HG02981 (cell line): Measurements from ENCODE around the gene SPRY2.

Experiments
- ATAC-seq: cut with Tn5 transposase; IDR thresholded peaks from one replicate; pipeline ENCODE4 v1.9.1; 2021; ENCODE audit warnings: mild to moderate bottlenecking, moderate library complexity; ENCODE audit not compliant: unreplicated experiment

The SPRY2 gene

DNA sequence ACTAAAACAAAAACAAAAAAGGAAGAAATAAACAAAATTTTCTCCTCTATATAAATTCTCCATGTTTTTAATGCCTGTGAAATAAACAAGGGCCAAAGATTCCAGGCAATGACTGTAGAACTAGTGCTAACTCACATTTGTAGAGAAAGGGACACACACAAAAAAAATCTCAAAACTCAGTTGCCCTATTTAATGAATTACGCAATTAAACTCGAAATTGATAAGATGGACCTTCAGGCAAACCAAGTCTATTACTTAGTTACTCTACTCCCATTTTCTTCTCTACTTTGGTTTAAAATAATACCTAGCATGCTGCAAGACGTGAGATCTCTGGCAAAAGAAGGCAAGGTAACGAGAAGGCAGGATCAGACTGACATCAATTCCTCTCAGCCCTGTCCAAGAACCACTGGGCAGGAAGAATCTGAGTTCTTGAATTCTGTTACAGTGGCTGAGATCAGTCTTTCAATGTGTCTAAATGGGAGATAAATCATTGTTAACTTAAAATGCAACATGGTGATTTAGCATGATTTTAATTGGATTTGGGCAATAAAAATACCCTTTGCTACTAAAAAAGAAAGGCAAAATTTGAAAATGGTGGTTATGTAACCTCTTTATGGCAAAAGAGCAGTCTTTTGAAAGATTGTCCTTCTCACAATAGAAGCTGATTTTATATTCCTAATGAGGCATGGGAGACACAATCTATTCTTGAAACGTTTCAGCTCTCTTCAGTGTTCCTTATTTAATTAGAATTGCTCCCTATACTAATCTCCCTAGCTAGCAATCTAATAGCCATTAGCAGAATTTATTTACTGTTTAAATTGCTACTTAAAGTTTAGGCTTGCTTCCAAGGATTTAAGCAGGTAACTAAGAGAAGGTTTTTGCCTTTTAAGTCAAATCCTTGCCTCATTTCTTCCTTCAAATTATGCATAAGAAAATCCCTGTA, 25.9 kb downstream of the SPRY2 start:
- ATAC-seq = no peak

DNA sequence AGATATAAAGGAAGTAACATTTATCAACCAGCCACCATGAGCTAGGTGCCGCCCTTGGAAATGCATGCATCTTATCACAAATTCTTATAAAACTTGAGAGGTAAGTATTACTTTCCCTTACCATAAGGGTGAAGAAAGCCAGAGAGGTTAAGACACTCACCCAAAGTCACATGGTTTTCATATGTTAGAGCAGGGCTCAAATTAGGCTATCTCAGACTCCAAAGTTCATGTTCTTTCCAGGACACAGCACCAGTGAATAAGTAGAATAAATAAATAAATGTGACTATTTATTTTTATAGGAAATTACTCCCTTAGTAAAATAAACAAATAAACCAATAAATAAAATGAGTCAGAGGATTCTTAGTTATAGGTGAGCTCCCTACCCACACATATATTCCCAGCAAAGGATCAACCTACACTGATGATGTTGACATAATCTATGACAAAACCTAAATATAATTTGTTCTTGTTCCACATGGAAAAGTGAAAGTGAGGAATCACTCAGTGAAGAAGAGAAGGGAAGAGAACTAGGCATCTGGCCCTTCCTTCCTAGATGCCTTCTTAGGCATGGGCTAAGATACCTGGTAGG, 27.2 kb downstream of the SPRY2 start:
- no peak for ATAC-seq

- no peak for ATAC-seq
Observed at GRCh38 chr13:80312967-80313366, 28.0 kb downstream of the SPRY2 start.

- ATAC-seq = no peak
Observed at GRCh38 chr13:80312012-80312704, 28.8 kb downstream of the SPRY2 start.

GRCh38 chr13:80309926-80310325, 31.0 kb downstream of the SPRY2 start:
- ATAC-seq = no peak

DNA sequence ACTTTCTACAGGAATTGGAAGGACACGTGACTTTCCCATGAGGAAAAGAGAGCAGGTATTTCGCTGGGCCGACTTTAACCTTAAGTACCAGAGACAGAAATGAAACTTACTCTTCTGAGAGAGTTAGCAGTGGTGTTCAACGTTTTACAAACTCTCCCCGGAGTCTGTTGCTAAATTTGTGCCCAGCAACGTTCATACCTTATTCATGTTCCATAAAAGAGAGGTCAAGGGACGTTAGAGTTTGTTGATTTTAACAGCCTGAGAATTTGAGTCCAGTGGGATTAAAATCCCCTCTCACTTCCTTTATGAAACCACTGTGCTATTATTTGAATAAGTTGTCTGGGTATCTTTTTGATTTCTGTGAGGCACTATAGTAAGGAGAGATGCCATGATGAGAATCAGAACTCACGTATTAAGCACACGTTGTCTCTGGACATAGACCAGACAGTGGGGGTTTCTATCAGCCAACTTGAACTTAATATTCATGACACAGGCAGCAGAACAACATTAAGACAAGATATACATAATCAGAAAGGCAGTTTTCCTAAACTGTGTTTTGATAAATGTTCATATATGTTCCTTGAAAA, 33.4 kb downstream of the SPRY2 start:
- no peak for ATAC-seq

DNA sequence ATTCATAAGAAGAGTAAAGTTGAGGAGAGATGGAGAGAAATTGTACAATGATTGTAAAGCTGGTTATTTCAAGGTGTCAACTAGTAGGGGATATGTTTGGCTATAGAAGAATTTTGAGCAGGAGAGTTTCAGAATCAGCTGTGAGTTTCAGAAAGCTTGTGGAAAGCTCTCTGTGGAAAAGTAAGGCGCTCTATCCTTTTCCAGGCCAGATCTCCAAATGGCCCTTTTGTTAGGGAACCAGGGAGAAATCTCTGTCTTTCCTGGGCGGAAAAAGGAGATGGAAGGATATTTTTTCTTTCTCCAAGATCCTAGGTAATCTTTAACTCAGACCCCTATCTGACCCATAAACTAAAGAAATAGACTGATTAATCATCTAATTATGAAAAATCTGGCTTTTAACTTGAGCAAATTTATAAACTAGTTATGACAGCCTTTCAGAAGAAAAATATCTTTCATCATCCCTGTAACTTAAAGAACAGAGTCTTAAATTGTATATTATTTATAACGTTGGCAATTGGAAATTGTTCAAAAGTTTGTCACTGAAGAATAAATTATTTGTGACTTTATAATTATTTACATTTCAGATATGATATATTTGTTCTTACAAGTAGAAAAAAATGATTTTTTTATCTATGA, 34.5 kb downstream of the SPRY2 start:
- ATAC-seq = no peak

DNA sequence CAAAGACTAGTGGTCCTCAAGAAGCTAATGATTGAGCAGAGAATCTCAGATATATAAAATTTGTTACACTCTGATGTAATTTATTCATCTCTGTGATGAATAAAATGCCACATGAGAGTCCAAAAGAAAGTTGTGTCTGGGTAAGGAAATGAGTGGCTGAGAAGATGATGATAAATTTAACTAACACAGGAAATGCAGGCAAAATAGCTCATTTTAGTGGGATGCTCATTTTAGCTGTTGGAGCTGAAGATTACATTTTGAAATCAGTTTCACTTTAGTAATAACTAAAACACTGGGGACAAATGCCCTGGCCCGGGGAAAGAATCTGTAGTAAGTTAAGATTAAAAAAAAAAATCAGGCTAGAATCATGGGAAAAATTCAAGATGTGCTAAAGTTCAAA, 35.2 kb downstream of the SPRY2 start:
- no peak for ATAC-seq

DNA sequence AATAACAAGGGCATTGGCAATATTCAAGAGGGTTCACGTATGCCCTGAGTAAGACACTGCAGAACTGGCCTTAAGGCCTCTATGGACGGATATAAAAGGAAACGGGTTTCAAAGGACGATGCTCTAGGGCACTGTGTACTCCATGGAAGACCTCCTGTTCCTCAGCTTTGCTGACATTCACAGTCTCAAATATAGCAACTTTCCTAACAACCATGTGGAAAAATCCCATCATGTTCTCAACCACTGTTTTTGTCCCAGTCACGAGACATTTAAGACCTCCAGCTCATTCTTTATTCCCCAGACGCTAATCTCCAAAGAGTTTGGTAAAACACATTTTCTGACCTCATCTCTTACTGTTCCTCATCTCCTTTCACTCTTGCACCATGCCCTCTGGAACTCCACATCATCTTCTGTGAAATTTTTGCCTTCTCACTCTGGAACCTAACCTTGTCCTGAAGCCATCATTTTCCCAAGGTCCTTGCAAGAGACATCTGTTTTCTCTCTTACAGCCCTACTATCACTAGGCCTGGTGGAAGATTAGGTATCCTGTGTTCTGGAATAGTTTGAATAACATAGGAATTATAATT, 37.6 kb downstream of the SPRY2 start:
- ATAC-seq = no peak

DNA sequence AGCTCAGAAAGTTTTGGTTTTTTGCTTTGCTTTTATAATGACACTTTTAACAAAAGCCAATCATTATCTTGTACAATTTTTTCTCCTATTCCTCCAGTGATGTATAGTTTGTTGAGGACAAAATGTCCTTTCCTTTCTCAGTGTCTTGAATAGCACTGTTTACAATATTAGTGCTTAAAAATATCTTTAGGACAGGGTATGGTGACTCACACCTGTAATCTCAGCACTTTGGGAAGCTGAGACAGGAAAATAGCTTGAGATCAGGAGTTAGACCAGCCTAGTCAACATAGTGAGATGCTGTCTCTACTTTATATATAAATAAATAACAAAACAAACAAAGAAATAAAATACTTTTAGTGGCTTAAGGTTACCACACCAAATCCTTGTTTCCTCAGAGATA, 41.9 kb downstream of the SPRY2 start:
- ATAC-seq = no peak

- no peak for ATAC-seq
Observed at GRCh38 chr13:80297503-80297902, 43.4 kb downstream of the SPRY2 start.

- no peak for ATAC-seq
Observed at GRCh38 chr13:80297094-80297493, 43.8 kb downstream of the SPRY2 start.

DNA sequence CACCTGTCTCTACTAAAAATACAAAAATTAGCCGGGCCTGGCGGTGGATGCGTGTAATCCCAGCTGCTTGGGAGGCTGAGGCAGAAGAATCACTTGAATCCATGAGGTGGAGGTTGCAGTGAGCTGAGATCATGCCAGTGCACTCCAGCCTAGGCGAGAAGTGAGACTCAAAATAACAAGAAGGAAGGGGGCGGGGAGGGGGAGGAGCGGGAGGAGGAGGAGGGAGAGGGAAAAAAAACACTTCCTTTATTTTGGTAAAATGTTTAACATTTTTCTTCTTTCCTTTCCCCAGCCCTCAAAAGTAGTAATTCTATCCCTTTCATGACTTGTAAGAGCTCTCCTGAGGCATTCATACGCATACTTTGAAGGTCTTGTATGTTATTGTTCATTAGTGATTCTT, 44.3 kb downstream of the SPRY2 start:
- no peak for ATAC-seq

- ATAC-seq = no peak
Observed at GRCh38 chr13:80290591-80290990, 50.3 kb downstream of the SPRY2 start.
